Hepatocyte (in vitro differentiated cells): Measurements from ENCODE around the gene HIC2.
"Not testable (repeated sequence)": the region's sequence is repeated elsewhere in the genome, so short reads cannot be mapped to it uniquely, and the experiment has no call there.

Source experiments
- CTCF ChIP-seq: fragments of 200-600 bp; sonication (generic); IDR thresholded peaks from 2 replicates; pipeline ENCODE4 v1.5.1; 2016; ENCODE audit warnings: antibody characterized with exemption, mild to moderate bottlenecking; ENCODE audit not compliant: poor library complexity
- EZH2 ChIP-seq: fragments of 200-600 bp; sonication (generic); IDR thresholded peaks from 2 replicates; pipeline ENCODE4 v1.6.1; 2016; ENCODE audit warnings: antibody characterized with exemption, mild to moderate bottlenecking, borderline replicate concordance

- TF ChIP-seq CTCF, EZH2: not testable (repeated sequence)
These were observed 23.5 kb downstream of the HIC2 start for GRCh38 chr22:21440676-21441075.
